Body of pancreas (tissue), 4 donors: ENCODE data around the gene CARD11.

Experiments
- CTCF ChIP-seq, 7 experiments: fragments of 450-650 bp in 4 of 7; fragments of 200-600 bp in 3 of 7; sonication (generic) in 3 of 7; IDR thresholded peaks; one replicate each; pipeline ENCODE4 v1.5.1; 2016 to 2019; ENCODE audit warnings: antibody characterized with exemption in 7 of 7
- POLR2A ChIP-seq, 3 donors: fragments of 450-650 bp; IDR thresholded peaks; one replicate each; pipeline ENCODE4 v1.6.1; 2016; ENCODE audit warnings: antibody characterized with exemption in 3 of 3, mild to moderate bottlenecking in 2 of 3

DNA sequence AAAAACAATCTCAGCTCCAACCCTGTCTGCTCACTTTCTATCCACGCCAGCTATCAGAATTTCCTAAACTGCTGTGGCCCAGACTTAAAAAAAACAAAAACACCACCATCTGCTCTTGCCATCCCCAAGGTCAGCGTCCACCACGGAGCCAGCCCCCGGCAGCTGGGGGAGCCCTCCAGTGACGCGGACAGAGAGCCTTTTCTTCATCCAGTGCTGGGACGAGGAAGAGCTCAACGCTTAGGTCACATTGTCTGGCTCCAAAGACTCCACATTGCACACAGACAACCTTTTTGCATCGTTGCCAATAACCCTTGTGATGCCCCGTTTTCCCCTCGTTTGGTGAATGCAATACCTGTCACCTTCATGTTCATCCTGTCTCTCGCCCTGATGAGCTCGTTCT lies 132.2 kb downstream of the CARD11 start:
- no peak for TF ChIP-seq CTCF (IDR thresholded peaks at IDR 0.05)
- TF ChIP-seq POLR2A (IDR thresholded peaks at IDR 0.05) = no peak
